Stimulated activated CD4-positive, alpha-beta T cell treated with anti-CD3 and anti-CD28 coated beads, Interleukin-15, amount 100 ng/mL, for 1 hour (primary cell): ENCODE data around the gene GPR137B.
"Not testable (repeated sequence)": the region's sequence is repeated elsewhere in the genome, so short reads cannot be mapped to it uniquely, and the experiment has no call there.

ENCODE experiments used
- DNase-seq, 2 donors: peaks; one replicate each; pipeline ENCODE4 v3.0.0-alpha.2; 2020; ENCODE audit warnings: low read depth in 1 of 2, low spot score in 1 of 2

Gene GPR137B

DNA sequence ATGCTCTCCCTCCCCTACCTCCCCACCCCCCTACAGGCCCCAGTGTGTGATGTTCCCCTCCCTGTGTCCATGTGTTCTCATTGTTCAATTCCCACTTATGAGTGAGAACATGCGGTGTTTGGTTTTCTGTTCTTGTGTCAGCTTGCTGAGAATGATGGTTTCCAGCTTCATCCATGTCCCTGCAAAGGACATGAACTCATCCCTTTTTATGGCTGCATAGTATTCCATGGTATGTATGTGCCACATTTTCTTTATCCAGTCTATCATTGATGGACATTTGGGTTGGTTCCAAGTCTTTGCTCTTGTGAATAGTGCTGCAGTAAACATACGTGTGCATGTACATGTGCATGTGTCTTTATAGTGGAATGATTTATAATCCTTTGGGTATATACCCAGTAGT, 44.1 kb downstream of the GPR137B start:
- DNase-seq: not testable (repeated sequence)

GRCh38 chr1:236188084-236188483, 45.7 kb downstream of the GPR137B start:
- not testable (repeated sequence) for DNase-seq

DNA sequence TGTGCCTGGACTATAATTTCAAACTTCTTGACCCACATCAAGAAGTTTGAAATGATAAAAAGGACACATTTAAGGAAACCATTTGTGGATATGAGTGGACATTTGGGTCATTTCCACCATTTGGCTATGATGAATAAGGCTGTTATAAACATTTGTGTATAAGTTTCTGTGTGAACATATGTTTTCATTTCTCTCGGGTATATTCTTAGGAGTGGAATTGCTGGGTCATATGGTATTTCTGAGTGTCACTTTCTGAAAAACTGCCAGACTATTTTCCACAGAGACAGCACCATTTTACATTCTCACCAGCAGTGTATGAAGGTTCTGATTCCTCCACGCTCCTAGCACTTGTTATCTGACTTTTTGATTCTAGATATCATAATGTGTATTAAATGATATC, 50.8 kb downstream of the GPR137B start:
- no peak for DNase-seq

GRCh38 chr1:236200925-236201324, 58.6 kb downstream of the GPR137B start:
- no peak for DNase-seq

DNA sequence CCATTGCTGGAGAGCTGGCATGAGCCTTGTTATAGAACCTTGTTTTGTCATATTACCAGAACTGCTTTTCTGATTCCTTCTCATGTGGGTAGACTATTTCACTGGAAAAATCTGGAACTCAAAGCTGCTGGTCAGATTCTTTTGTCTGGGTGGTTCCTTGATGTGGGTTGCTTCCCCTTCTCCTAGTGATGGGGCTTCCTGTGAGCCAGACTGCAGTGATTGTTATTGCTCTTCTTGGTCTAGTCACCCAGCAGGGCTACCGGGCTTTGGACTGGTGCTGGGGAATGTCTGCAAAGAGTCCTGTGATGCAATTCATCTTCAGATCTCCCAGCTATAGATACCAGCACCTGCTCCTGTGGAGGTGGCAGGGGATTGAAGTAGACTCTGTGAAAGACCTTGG, 59.4 kb downstream of the GPR137B start:
- DNase-seq: no peak

- no peak for DNase-seq
Measured at GRCh38 chr1:236204039-236204438, 61.7 kb downstream of the GPR137B start.

- DNase-seq: no peak
Measured at GRCh38 chr1:236204656-236205055, 62.3 kb downstream of the GPR137B start.

- no peak for DNase-seq
Measured at GRCh38 chr1:236206548-236206947, 64.2 kb downstream of the GPR137B start.

DNA sequence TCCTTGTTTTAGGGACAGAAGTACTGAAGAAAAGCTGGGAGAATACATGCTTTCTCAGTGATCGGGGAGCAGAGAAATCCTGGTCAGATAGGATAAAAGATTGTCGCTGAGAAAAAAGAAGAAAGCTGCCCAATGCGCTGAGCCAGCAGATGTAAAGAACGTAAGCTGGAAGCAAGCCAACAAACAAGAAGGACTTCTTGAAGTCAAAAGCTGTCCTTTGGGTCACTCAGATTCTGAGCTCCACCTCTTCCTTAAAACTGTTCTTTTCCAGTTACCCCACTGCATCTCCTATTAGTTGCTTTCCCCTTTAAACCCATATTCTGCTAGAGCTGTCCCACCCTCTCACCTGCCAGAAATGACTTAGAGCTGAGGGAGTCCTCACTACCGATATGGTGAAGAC, 64.8 kb downstream of the GPR137B start:
- DNase-seq: no peak

GRCh38 chr1:236207569-236207968, 65.2 kb downstream of the GPR137B start:
- no peak for DNase-seq

DNA sequence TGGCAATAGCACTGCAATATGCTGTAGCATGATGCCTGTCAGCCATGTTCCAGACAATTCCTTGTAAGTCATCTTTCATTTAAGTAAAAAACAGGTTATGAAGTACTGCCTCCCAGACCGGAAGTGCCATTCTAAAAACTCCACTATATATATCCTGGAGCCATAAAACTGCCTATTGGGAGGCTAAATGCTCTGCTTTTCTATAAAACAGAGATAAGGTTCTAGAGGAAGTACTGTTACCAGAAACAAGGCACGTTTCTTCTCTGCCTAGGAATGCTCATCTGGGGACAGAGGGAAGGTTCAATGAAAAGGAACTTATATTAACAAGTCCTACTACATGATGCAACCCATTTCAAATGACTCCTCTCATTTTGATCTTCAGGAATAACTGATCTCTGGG, 66.8 kb downstream of the GPR137B start:
- DNase-seq: no peak

DNA sequence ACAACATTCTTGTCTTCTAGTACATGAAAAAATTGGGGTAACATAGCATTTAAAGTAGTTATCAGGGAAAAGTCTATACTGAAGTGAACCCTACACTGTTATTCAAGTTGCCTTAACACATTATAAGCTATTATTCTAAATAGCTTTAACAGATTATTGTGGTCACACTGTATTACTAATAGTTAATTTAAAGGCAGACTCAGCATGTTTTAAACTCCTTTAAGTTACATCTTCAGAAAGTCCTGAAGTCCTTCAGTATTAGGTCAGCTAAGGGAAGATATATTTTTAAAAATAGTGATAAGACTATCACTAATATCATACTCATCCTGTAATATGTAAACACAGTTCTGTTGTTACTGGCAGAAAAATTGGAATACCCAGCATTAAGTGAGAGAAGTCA, 67.4 kb downstream of the GPR137B start:
- DNase-seq: no peak

GRCh38 chr1:236211815-236212214, 69.5 kb downstream of the GPR137B start:
- no peak for DNase-seq

- no peak for DNase-seq
Measured at GRCh38 chr1:236213534-236213933, 71.2 kb downstream of the GPR137B start.

DNA sequence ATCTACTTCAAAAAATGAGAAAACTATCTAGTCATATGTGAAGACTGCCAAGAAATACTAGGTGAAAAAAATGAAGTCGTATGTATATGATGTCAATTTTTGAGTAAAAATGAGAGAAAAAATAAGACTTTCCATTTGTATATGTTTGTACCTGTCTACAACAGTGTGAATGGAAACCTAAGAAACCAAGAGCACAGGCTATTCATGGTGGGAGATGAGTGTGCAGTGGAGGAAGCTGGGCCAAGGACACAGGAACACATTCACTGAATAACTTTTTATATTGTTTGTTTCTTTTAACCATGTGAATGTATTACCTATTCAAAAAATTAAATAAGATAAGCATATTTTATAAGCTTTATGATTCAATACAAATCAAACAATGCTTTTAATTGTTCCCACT, 72.4 kb downstream of the GPR137B start:
- no peak for DNase-seq

DNA sequence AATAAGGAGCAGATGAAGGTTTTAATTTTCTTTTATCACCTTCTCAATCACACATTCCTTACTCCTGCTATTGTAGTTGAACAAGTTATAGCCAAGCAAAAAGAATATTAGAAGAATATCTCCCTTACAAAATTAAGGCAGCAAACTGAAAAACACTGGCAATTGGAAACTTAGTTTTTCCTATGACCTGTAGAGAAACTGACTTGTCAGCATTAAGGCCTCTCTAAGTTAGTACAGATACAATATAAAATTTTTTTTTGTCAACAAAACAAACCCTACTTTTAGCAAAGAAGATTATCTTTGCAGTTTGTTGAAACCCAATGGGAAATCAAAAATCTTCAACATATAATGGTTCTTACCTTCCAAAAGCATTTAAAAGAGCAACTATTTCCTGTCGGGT, 78.1 kb downstream of the GPR137B start:
- DNase-seq: no peak

- no peak for DNase-seq
Measured at GRCh38 chr1:236222632-236223031, 80.3 kb downstream of the GPR137B start.

GRCh38 chr1:236228411-236228810, 86.1 kb downstream of the GPR137B start:
- no peak for DNase-seq

- no peak for DNase-seq
Measured at GRCh38 chr1:236235116-236235515, 92.8 kb downstream of the GPR137B start.

DNA sequence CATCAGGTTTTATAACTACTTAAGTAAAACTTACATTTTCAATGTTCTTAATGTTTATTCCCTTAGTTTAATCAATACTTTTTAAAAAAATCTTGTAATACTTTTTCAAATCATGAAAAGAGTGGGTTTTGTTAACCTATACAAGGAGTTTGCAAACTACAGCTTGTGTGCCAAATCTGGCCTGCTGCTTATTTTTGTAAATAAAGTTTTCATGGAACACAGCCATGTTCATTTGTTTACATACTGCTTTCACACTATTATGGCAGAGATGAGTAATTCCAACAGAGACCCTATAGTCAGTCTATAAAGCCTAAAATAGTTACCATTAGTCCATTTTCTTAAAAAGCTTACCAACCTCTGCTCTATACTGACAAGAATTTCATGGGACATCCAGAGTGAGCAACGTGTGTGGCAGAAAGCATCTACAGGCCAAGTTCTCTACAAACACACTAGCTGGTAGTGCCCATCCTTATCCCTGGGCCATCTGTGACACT, 96.8 kb downstream of the GPR137B start:
- DNase-seq: no peak

- no peak for DNase-seq
Measured at GRCh38 chr1:236240675-236241074, 98.3 kb downstream of the GPR137B start.

DNA sequence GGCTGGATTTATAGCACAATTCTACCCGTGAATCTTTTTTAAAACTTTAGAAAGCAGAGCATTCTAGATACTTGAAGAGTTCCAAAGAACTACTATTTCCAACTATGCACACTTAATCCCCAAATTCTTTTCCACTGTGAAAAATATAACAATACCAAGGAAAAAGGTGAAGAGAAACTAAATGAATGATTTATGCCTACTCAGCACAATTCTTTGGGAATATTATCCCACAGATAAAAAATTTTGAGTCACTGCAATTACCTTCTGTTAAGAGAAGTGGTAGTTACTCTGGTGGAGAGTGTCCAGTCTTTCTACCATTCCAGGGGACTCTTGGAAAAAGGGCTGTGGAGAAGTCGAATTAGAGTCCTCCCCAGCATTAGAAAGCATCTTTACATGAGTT, 100.2 kb downstream of the GPR137B start:
- DNase-seq: no peak

DNA sequence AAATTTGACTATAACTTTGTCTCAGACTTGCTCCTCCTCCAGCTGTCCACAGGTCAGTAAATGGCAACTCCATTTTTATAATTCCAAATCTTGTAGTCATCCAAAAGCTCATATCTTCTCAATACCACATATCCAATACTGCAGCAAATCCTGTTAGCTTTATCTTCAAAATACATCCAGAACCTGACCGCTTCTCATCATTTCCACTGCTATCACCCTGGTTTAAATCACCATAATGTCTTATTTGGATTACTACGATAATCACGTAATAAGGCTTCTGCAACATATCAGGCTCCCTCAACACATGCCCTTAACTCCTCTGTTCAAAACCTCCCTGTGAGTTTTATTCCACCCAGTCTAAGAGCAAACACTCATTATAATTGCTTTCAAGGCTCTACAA, 104.9 kb downstream of the GPR137B start:
- no peak for DNase-seq

GRCh38 chr1:236251587-236251986, 109.2 kb downstream of the GPR137B start:
- DNase-seq: no peak
